HEK293 (cell line): ENCODE data around the gene TRAPPC6A.

Experiments used
- CTCF ChIA-PET: fragments of 350-600 bp; formaldehyde crosslinking; extraction: SDS; loops from one replicate; lab custom pipeline; 2021; ENCODE audit warnings: antibody characterized with exemption; lab: Yijun Ruan, JAX
- POLR2A ChIA-PET: fragments of 300-600 bp; formaldehyde crosslinking; extraction: SDS; loops from one replicate; lab custom pipeline; 2020; ENCODE audit warnings: antibody characterized with exemption, inconsistent platforms; lab: Yijun Ruan, JAX
- H3K27ac ChIP-seq: fragments of 200-500 bp; sonication (Bioruptor generic); 2 replicates; pipeline ENCODE4 v1.5.1; 2014; ENCODE audit warnings: low read depth, low read length, control low read depth, inconsistent platforms; ENCODE audit errors: extremely low read depth
- H3K36me3 ChIP-seq, 2 experiments: fragments of 200-500 bp in 1 of 2; sonication (Bioruptor generic) in 1 of 2; 1 replicate in 1 of 2; 2 replicates in 1 of 2; pipeline ENCODE4 v1.5.1; 2014 to 2017; ENCODE audit warnings: inconsistent platforms in 2 of 2, low read length in 2 of 2; ENCODE audit not compliant: control insufficient read depth in 2 of 2, insufficient read depth in 1 of 2
- H3K4me1 ChIP-seq: fragments of 200-500 bp; sonication (Bioruptor generic); 2 replicates; pipeline ENCODE4 v1.5.1; 2014; ENCODE audit warnings: mild to moderate bottlenecking, low read length, inconsistent platforms; ENCODE audit not compliant: control insufficient read depth, insufficient read depth
- H3K4me3 ChIP-seq: 2 replicates; pipeline ENCODE4 v1.5.1; 2011; ENCODE audit warnings: low read depth, mild to moderate bottlenecking, control low read depth, low read length, moderate library complexity
- H3K9me3 ChIP-seq: fragments of 200-500 bp; sonication (Bioruptor generic); 2 replicates; pipeline ENCODE4 v1.5.1; 2014; ENCODE audit warnings: low read depth, low read length, inconsistent platforms; ENCODE audit not compliant: control insufficient read depth, insufficient read depth
- ATF2 ChIP-seq: fragments of 450-650 bp; formaldehyde crosslinking; IDR thresholded peaks from 2 replicates; pipeline ENCODE4 v1.5.1; 2016; ENCODE audit warnings: missing biosample characterization, missing genetic modification characterization, low read depth
- EGR2 ChIP-seq: fragments of 450-650 bp; formaldehyde crosslinking; IDR thresholded peaks from 2 replicates; pipeline ENCODE4 v1.5.1; 2016; ENCODE audit warnings: low read depth, missing biosample characterization, missing genetic modification characterization
- GFI1B ChIP-seq: fragments of 450-650 bp; formaldehyde crosslinking; IDR thresholded peaks from 2 replicates; pipeline ENCODE4 v1.5.1; 2016; ENCODE audit warnings: missing biosample characterization, missing genetic modification characterization
- GLIS1 ChIP-seq: fragments of 450-650 bp; formaldehyde crosslinking; IDR thresholded peaks from 2 replicates; pipeline ENCODE4 v1.5.1; 2016; ENCODE audit warnings: missing biosample characterization, missing genetic modification characterization
- GLIS2 ChIP-seq: fragments of 450-650 bp; formaldehyde crosslinking; IDR thresholded peaks from 2 replicates; pipeline ENCODE4 v1.5.1; 2016; ENCODE audit warnings: missing biosample characterization, missing genetic modification characterization
- HIC1 ChIP-seq: fragments of 450-650 bp; formaldehyde crosslinking; IDR thresholded peaks from 2 replicates; pipeline ENCODE4 v1.5.1; 2016; ENCODE audit warnings: missing biosample characterization, missing genetic modification characterization
- KLF1 ChIP-seq: fragments of 450-650 bp; formaldehyde crosslinking; IDR thresholded peaks from 2 replicates; pipeline ENCODE4 v1.5.1; 2016; ENCODE audit warnings: missing biosample characterization, missing genetic modification characterization
- KLF17 ChIP-seq: fragments of 450-650 bp; formaldehyde crosslinking; IDR thresholded peaks from 2 replicates; pipeline ENCODE4 v1.5.1; 2016; ENCODE audit warnings: missing biosample characterization, missing genetic modification characterization
- OSR2 ChIP-seq: fragments of 450-650 bp; formaldehyde crosslinking; IDR thresholded peaks from 2 replicates; pipeline ENCODE4 v1.5.1; 2016; ENCODE audit warnings: missing biosample characterization, missing genetic modification characterization
- PATZ1 ChIP-seq: fragments of 450-650 bp; formaldehyde crosslinking; IDR thresholded peaks from 2 replicates; pipeline ENCODE4 v1.5.1; 2016; ENCODE audit warnings: missing biosample characterization, missing genetic modification characterization
- YY1 ChIP-seq: fragments of 450-650 bp; formaldehyde crosslinking; IDR thresholded peaks from 2 replicates; pipeline ENCODE4 v1.5.1; 2018; ENCODE audit warnings: missing biosample characterization, missing genetic modification characterization
- ZBTB17 ChIP-seq: fragments of 450-650 bp; formaldehyde crosslinking; IDR thresholded peaks from 2 replicates; pipeline ENCODE4 v1.5.1; 2016; ENCODE audit warnings: missing biosample characterization, missing genetic modification characterization
- ZBTB21 ChIP-seq: fragments of 450-650 bp; formaldehyde crosslinking; IDR thresholded peaks from 2 replicates; pipeline ENCODE4 v1.5.1; 2017; ENCODE audit warnings: missing biosample characterization, missing genetic modification characterization
- ZFHX2 ChIP-seq: fragments of 450-650 bp; formaldehyde crosslinking; conservative IDR thresholded peaks from 2 replicates; pipeline ENCODE4 v1.5.1; 2016; ENCODE audit warnings: missing biosample characterization, missing genetic modification characterization
- ZFP3 ChIP-seq: fragments of 450-650 bp; formaldehyde crosslinking; IDR thresholded peaks from 2 replicates; pipeline ENCODE4 v1.5.1; 2016; ENCODE audit warnings: low read depth, missing biosample characterization, missing genetic modification characterization
- ZFP69B ChIP-seq: fragments of 450-650 bp; formaldehyde crosslinking; IDR thresholded peaks from 2 replicates; pipeline ENCODE4 v1.5.1; 2016; ENCODE audit warnings: missing biosample characterization, missing genetic modification characterization
- ZIC2 ChIP-seq: fragments of 450-650 bp; formaldehyde crosslinking; IDR thresholded peaks from 2 replicates; pipeline ENCODE4 v1.5.1; 2016; ENCODE audit warnings: missing biosample characterization, missing genetic modification characterization
- ZNF169 ChIP-seq: fragments of 450-650 bp; formaldehyde crosslinking; IDR thresholded peaks from 2 replicates; pipeline ENCODE4 v1.5.1; 2016; ENCODE audit warnings: missing biosample characterization, missing genetic modification characterization
- ZNF214 ChIP-seq: fragments of 450-650 bp; formaldehyde crosslinking; IDR thresholded peaks from 2 replicates; pipeline ENCODE4 v1.5.1; 2017; ENCODE audit warnings: missing biosample characterization, mild to moderate bottlenecking, missing genetic modification characterization, borderline replicate concordance
- ZNF24 ChIP-seq: fragments of 450-650 bp; formaldehyde crosslinking; IDR thresholded peaks from 2 replicates; pipeline ENCODE4 v1.5.1; 2016; ENCODE audit warnings: missing biosample characterization, missing genetic modification characterization
- ZNF266 ChIP-seq: fragments of 450-650 bp; formaldehyde crosslinking; IDR thresholded peaks from 2 replicates; pipeline ENCODE4 v1.5.1; 2016; ENCODE audit warnings: missing biosample characterization, missing genetic modification characterization, low read depth
- ZNF324 ChIP-seq: fragments of 450-650 bp; formaldehyde crosslinking; IDR thresholded peaks from 2 replicates; pipeline ENCODE4 v1.5.1; 2016; ENCODE audit warnings: missing biosample characterization, missing genetic modification characterization
- ZNF341 ChIP-seq: fragments of 450-650 bp; formaldehyde crosslinking; IDR thresholded peaks from 2 replicates; pipeline ENCODE4; 2016; ENCODE audit warnings: low read depth, missing biosample characterization, missing genetic modification characterization
- ZNF362 ChIP-seq: fragments of 450-650 bp; formaldehyde crosslinking; IDR thresholded peaks from 2 replicates; pipeline ENCODE4 v1.5.1; 2016; ENCODE audit warnings: missing biosample characterization, missing genetic modification characterization
- ZNF394 ChIP-seq: fragments of 450-650 bp; formaldehyde crosslinking; IDR thresholded peaks from 2 replicates; pipeline ENCODE4 v1.5.1; 2016; ENCODE audit warnings: missing biosample characterization, missing genetic modification characterization, mild to moderate bottlenecking, moderate library complexity, borderline replicate concordance
- ZNF600 ChIP-seq: fragments of 450-650 bp; formaldehyde crosslinking; IDR thresholded peaks from 2 replicates; pipeline ENCODE4 v1.5.1; 2016; ENCODE audit warnings: missing biosample characterization, missing genetic modification characterization
- ZNF747 ChIP-seq: fragments of 450-650 bp; formaldehyde crosslinking; IDR thresholded peaks from 2 replicates; pipeline ENCODE4 v1.5.1; 2016; ENCODE audit warnings: missing biosample characterization, missing genetic modification characterization

Gene TRAPPC6A

GRCh38 chr19:45156011-45156630, 21.9 kb downstream of the TRAPPC6A start (continued):
- no peak for TF ChIP-seq ZNF266 (tag by site-specific recombination)
- no peak for TF ChIP-seq ZFP69B (tag by site-specific recombination)
- TF ChIP-seq EGR2 (tag by site-specific recombination), result no peak

GRCh38 chr19:45154064-45154827, 23.8 kb downstream of the TRAPPC6A start:
- Histone ChIP-seq H3K9me3 (no peaks in the 10 kb centered on the region), H3K4me1 (peaks cover 2% of the 10 kb centered on the region; the same call in 1 of the 2 replicates), H3K36me3 (no peaks in the 10 kb centered on the region), H3K4me3 (no peak overlapping the region), H3K27ac (no peak overlapping the region)
- ChIA-PET POLR2A (interaction anchor here (0.7 to 2.2 kb wide), 4 partner anchors 24 to 152 kb away, joined by 3 to 11 read pairs (median 9); partner anchors contain the start of genes BLOC1S3 and TRAPPC6A), CTCF (interaction anchor here (0.7 to 2.0 kb wide), 5 partner anchors 10 to 51 kb away, joined by 3 to 6 read pairs (median 6); partner anchors contain the start of genes BLOC1S3 and TRAPPC6A)
- TF ChIP-seq ATF2, result no peak
- peak; percentile 59; the same call in 1 of the 2 replicates for TF ChIP-seq EGR2 (tag by site-specific recombination)
- TF ChIP-seq ZFHX2 (tag by site-specific recombination), result peak; percentile 92
- TF ChIP-seq ZNF600, result peak; percentile 64; the same call in 1 of the 2 replicates
- no peak for TF ChIP-seq YY1 (tag by site-specific recombination)
- peak; percentile 77 for TF ChIP-seq ZIC2 (tag by site-specific recombination)
- TF ChIP-seq GLIS1 (tag by site-specific recombination), result peak; percentile 76
- TF ChIP-seq GLIS2 (tag by site-specific recombination), result peak; percentile 4; the same call in 1 of the 2 replicates
- peak; percentile 38; the same call in 1 of the 2 replicates for TF ChIP-seq KLF17 (tag by site-specific recombination)
- TF ChIP-seq ZNF169, result no peak
- TF ChIP-seq PATZ1 (tag by site-specific recombination), result peak; percentile 35; the same call in 1 of the 2 replicates
- TF ChIP-seq ZNF341 (tag by site-specific recombination), result peak; percentile 11; the same call in 1 of the 2 replicates
- TF ChIP-seq KLF1, result peak; percentile 46; the same call in 1 of the 2 replicates
- no peak for TF ChIP-seq ZNF324 (tag by site-specific recombination)
- 0 out of 2 replicates have a peak, but pooled peaks have one; percentile 27 for TF ChIP-seq HIC1
- no peak for TF ChIP-seq ZNF747
- TF ChIP-seq ZBTB17, result peak; percentile 43; the same call in 1 of the 2 replicates
- TF ChIP-seq OSR2 (tag by site-specific recombination), result no peak
- peak; percentile 49; the same call in 1 of the 2 replicates for TF ChIP-seq GFI1B
- TF ChIP-seq ZNF214 (tag by site-specific recombination), result no peak
- TF ChIP-seq ZNF394 (tag by site-specific recombination), result no peak
- no peak for TF ChIP-seq ZFP3 (tag by site-specific recombination)
- TF ChIP-seq ZNF362 (tag by site-specific recombination), result no peak
- no peak for TF ChIP-seq ZNF24
- 0 out of 2 replicates have a peak, but pooled peaks have one; percentile 23 for TF ChIP-seq ZBTB21 (tag by site-specific recombination)
